Natural killer cell treated with Interleukin-12 subunit alpha and Interleukin-12 subunit beta and Interleukin-15 and Interleukin-18, amount 100 ng/mL, for 72 hours (primary cell): ENCODE results near the gene UGT1A5. TPM values are rescaled to one million over a fixed set of nuclear protein-coding genes. Genes with fewer than 3 reads are reported as not detected.
"Not testable (repeated sequence)": the region's sequence is repeated elsewhere in the genome, so short reads cannot be mapped to it uniquely, and the experiment has no call there.

Experiments
- ATAC-seq, 2 donors: fragments of 150-1000 bp; cut with Tn5 transposase in 1 of 2; sonication (Bioruptor Pico), chemical (Tn5 transposase) in 1 of 2; 2 replicates each; pipeline ENCODE4 v1.10.0; 2021
- DNase-seq: peaks from one replicate; pipeline ENCODE4 v3.0.0; 2022; ENCODE audit warnings: low spot score
- H3K27ac Mint-ChIP-seq, 2 donors: 1 replicate in 1 of 2; 2 replicates in 1 of 2; pipeline ENCODE4 v1.8.0; 2022; ENCODE audit warnings: mixed read lengths in 2 of 2, mild to moderate bottlenecking in 1 of 2, moderate library complexity in 1 of 2
- H3K27me3 Mint-ChIP-seq, 2 donors: 1 replicate in 1 of 2; 2 replicates in 1 of 2; pipeline ENCODE4 v1.8.0; 2022; ENCODE audit warnings: mixed read lengths in 2 of 2
- H3K36me3 Mint-ChIP-seq: one replicate; pipeline ENCODE4 v1.8.0; 2022; ENCODE audit warnings: mixed read lengths
- H3K4me1 Mint-ChIP-seq, 2 donors: 1 replicate in 1 of 2; 2 replicates in 1 of 2; pipeline ENCODE4 v1.8.0; 2022; ENCODE audit warnings: low read depth in 2 of 2, mixed read lengths in 2 of 2, mild to moderate bottlenecking in 1 of 2
- H3K4me3 Mint-ChIP-seq: one replicate; pipeline ENCODE4 v1.8.0; 2022; ENCODE audit warnings: mixed read lengths
- H3K9me3 Mint-ChIP-seq: 2 replicates; pipeline ENCODE4 v1.8.0; 2022; ENCODE audit warnings: mixed read lengths
- total RNA-seq, 2 donors: library from RNA; stranded (reverse); gene quantifications; one replicate each; pipeline ENCODE4 v1.2.3, GENCODE V29; 2022

UGT1A5 gene
- total RNA-seq, 2 donors from 2014 or later = not detected

GRCh38 chr2:233745073-233745755, 32.5 kb downstream of the UGT1A5 start:
- peaks cover 4% of the 10 kb centered on the region for H3K36me3 Mint-ChIP-seq
- DNase-seq (no peak), ATAC-seq (no peak)
- no peak overlapping the region for H3K4me3 Mint-ChIP-seq
- H3K27ac Mint-ChIP-seq = no peak overlapping the region
- no peaks in the 10 kb centered on the region for H3K9me3 Mint-ChIP-seq
- peaks cover 29 to 36% of the 10 kb centered on the region in 2 donors for H3K27me3 Mint-ChIP-seq
- no peaks in the 10 kb centered on the region for H3K4me1 Mint-ChIP-seq

- DNase-seq, H3K27ac Mint-ChIP-seq, H3K36me3 Mint-ChIP-seq, H3K9me3 Mint-ChIP-seq, ATAC-seq, H3K4me1 Mint-ChIP-seq, H3K4me3 Mint-ChIP-seq: not testable (repeated sequence)
- peaks cover 29 to 33% of the 10 kb centered on the region in 2 donors for H3K27me3 Mint-ChIP-seq
These were observed 33.1 kb downstream of the UGT1A5 start for GRCh38 chr2:233745838-233746237.

GRCh38 chr2:233746475-233747282, 34.0 kb downstream of the UGT1A5 start:
- ATAC-seq (no peak), DNase-seq (no peak)
- Mint-ChIP-seq H3K27me3 (peaks cover 31 to 33% of the 10 kb centered on the region in 2 donors), H3K4me3 (no peak overlapping the region), H3K9me3 (no peaks in the 10 kb centered on the region), H3K27ac (no peak overlapping the region), H3K4me1 (no peaks in the 10 kb centered on the region), H3K36me3 (peaks cover 6% of the 10 kb centered on the region)

GRCh38 chr2:233747283-233747544, 34.5 kb downstream of the UGT1A5 start:
- peaks cover 33% of the 10 kb centered on the region in 2 donors for H3K27me3 Mint-ChIP-seq
- DNase-seq = no peak
- H3K4me3 Mint-ChIP-seq = no peak overlapping the region
- H3K4me1 Mint-ChIP-seq = no peaks in the 10 kb centered on the region
- H3K36me3 Mint-ChIP-seq = peaks cover 6% of the 10 kb centered on the region
- ATAC-seq = no peak
- H3K27ac Mint-ChIP-seq = no peak overlapping the region
- no peaks in the 10 kb centered on the region for H3K9me3 Mint-ChIP-seq

- H3K27ac Mint-ChIP-seq, DNase-seq, H3K4me1 Mint-ChIP-seq, H3K9me3 Mint-ChIP-seq, H3K36me3 Mint-ChIP-seq, H3K4me3 Mint-ChIP-seq, ATAC-seq: not testable (repeated sequence)
- H3K27me3 Mint-ChIP-seq = peaks cover 32 to 34% of the 10 kb centered on the region in 2 donors
These were observed 38.0 kb downstream of the UGT1A5 start for GRCh38 chr2:233750689-233751088.

- not testable (repeated sequence) for ATAC-seq, H3K36me3 Mint-ChIP-seq, H3K4me1 Mint-ChIP-seq, H3K27ac Mint-ChIP-seq, H3K4me3 Mint-ChIP-seq, DNase-seq, H3K9me3 Mint-ChIP-seq
- peaks cover 31 to 32% of the 10 kb centered on the region in 2 donors for H3K27me3 Mint-ChIP-seq
These were observed 38.7 kb downstream of the UGT1A5 start for GRCh38 chr2:233751212-233752009.

- peaks cover 3% of the 10 kb centered on the region for H3K36me3 Mint-ChIP-seq
- no peaks in the 10 kb centered on the region for H3K4me1 Mint-ChIP-seq
- no peak for DNase-seq
- H3K9me3 Mint-ChIP-seq = no peaks in the 10 kb centered on the region
- no peak overlapping the region for H3K27ac Mint-ChIP-seq
- peaks cover 8 to 18% of the 10 kb centered on the region in 2 donors for H3K27me3 Mint-ChIP-seq
- no peak for ATAC-seq
- no peak overlapping the region for H3K4me3 Mint-ChIP-seq
These were observed 42.3 kb downstream of the UGT1A5 start for GRCh38 chr2:233754872-233755611.

GRCh38 chr2:233756429-233757081, 43.8 kb downstream of the UGT1A5 start:
- H3K27me3 Mint-ChIP-seq = peaks cover 6 to 14% of the 10 kb centered on the region in 2 donors
- no peaks in the 10 kb centered on the region for H3K4me1 Mint-ChIP-seq
- no peaks in the 10 kb centered on the region for H3K36me3 Mint-ChIP-seq
- no peaks in the 10 kb centered on the region for H3K9me3 Mint-ChIP-seq
- no peak overlapping the region for H3K4me3 Mint-ChIP-seq
- ATAC-seq (no peak), DNase-seq (no peak)
- no peak overlapping the region for H3K27ac Mint-ChIP-seq

GRCh38 chr2:233758141-233758540, 45.4 kb downstream of the UGT1A5 start:
- no peaks in the 10 kb centered on the region for H3K4me1 Mint-ChIP-seq
- H3K27me3 Mint-ChIP-seq = peaks cover 6 to 9% of the 10 kb centered on the region in 2 donors
- no peak overlapping the region for H3K4me3 Mint-ChIP-seq
- no peak for DNase-seq
- no peaks in the 10 kb centered on the region for H3K9me3 Mint-ChIP-seq
- ATAC-seq = no peak
- no peaks in the 10 kb centered on the region for H3K36me3 Mint-ChIP-seq
- H3K27ac Mint-ChIP-seq = no peak overlapping the region

GRCh38 chr2:233758849-233759248, 46.1 kb downstream of the UGT1A5 start:
- H3K9me3 Mint-ChIP-seq = no peaks in the 10 kb centered on the region
- no peaks in the 10 kb centered on the region for H3K4me1 Mint-ChIP-seq
- no peak overlapping the region for H3K27ac Mint-ChIP-seq
- no peak for ATAC-seq
- no peaks in the 10 kb centered on the region for H3K36me3 Mint-ChIP-seq
- peaks cover 13 to 14% of the 10 kb centered on the region in 2 donors for H3K27me3 Mint-ChIP-seq
- H3K4me3 Mint-ChIP-seq = no peak overlapping the region
- DNase-seq = no peak

- DNase-seq = no peak
- no peak within 1 kb of the TSS for H3K27ac Mint-ChIP-seq
- no peak for ATAC-seq
These were observed 47.3 kb downstream of the UGT1A5 start, which contains the start of gene UGT1A1 for GRCh38 chr2:233760043-233760442. UGT1A1 (plus strand) TSS chr2:233760270; CDS start chr2:233760288, 18 bp downstream.

GRCh38 chr2:233761040-233761769, 48.5 kb downstream of the UGT1A5 start:
- H3K4me1 Mint-ChIP-seq = no peaks in the 10 kb centered on the region
- H3K9me3 Mint-ChIP-seq = no peaks in the 10 kb centered on the region
- H3K36me3 Mint-ChIP-seq = no peaks in the 10 kb centered on the region
- ATAC-seq = no peak
- peaks cover 20 to 21% of the 10 kb centered on the region in 2 donors for H3K27me3 Mint-ChIP-seq
- no peak for DNase-seq
- H3K27ac Mint-ChIP-seq = no peak overlapping the region
- H3K4me3 Mint-ChIP-seq = no peak overlapping the region

More at GRCh38 chr2:233760043-233760442, 47.3 kb downstream of the UGT1A5 start, which contains the start of gene UGT1A1:
- no peaks in the 10 kb centered on the region for H3K36me3 Mint-ChIP-seq
- H3K4me1 Mint-ChIP-seq = no peaks in the 10 kb centered on the region
- H3K9me3 Mint-ChIP-seq = no peaks in the 10 kb centered on the region
- H3K27me3 Mint-ChIP-seq = peaks cover 18 to 20% of the 10 kb centered on the region in 2 donors
- H3K4me3 Mint-ChIP-seq = no peak within 1 kb of the TSS
